WTC11 (cell line): Measurements from ENCODE around the gene ZNF503.

Source experiments
- JUN ChIP-seq: sonication (generic); formaldehyde crosslinking; IDR thresholded peaks from 2 replicates; pipeline ENCODE4 v1.8.0; 2023; ENCODE audit warnings: mild to moderate bottlenecking, missing genetic modification reagents
- TF ChIP-seq, protein P1 (sequence below): sonication (generic); formaldehyde crosslinking; IDR thresholded peaks from 2 replicates; pipeline ENCODE4 v1.8.0; 2023; ENCODE audit warnings: missing genetic modification reagents
- TF ChIP-seq, protein P2 (sequence below): sonication (generic); formaldehyde crosslinking; IDR thresholded peaks from 2 replicates; pipeline ENCODE4 v1.8.1; 2023; ENCODE audit warnings: mild to moderate bottlenecking, missing genetic modification reagents, borderline replicate concordance

DNA sequence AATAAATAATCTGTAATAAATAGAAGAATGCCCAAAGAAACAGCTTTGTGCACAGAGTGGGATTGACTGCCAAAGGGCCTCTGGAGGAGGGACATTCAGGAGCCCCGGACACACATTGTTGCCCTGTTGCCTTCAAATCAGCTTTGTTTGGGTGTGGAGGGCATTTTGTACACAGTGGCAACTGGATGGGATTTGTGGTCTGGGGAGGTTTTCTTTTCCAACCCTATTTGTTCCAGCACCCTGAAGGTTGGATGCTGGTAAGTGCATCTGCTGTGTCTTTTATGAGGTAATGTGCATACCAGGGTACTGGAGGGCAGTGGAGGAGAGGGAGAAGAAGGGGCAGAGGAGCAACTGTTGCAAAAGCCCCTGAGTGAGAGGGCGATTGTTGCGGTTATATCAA is 36.1 kb upstream of the ZNF503 start:
- TF ChIP-seq JUN (CRISPR knock-in tag) = no peak
- TF ChIP-seq, protein P1, sequence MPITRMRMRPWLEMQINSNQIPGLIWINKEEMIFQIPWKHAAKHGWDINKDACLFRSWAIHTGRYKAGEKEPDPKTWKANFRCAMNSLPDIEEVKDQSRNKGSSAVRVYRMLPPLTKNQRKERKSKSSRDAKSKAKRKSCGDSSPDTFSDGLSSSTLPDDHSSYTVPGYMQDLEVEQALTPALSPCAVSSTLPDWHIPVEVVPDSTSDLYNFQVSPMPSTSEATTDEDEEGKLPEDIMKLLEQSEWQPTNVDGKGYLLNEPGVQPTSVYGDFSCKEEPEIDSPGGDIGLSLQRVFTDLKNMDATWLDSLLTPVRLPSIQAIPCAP (CRISPR knock-in tag) = no peak
- TF ChIP-seq, protein P2, sequence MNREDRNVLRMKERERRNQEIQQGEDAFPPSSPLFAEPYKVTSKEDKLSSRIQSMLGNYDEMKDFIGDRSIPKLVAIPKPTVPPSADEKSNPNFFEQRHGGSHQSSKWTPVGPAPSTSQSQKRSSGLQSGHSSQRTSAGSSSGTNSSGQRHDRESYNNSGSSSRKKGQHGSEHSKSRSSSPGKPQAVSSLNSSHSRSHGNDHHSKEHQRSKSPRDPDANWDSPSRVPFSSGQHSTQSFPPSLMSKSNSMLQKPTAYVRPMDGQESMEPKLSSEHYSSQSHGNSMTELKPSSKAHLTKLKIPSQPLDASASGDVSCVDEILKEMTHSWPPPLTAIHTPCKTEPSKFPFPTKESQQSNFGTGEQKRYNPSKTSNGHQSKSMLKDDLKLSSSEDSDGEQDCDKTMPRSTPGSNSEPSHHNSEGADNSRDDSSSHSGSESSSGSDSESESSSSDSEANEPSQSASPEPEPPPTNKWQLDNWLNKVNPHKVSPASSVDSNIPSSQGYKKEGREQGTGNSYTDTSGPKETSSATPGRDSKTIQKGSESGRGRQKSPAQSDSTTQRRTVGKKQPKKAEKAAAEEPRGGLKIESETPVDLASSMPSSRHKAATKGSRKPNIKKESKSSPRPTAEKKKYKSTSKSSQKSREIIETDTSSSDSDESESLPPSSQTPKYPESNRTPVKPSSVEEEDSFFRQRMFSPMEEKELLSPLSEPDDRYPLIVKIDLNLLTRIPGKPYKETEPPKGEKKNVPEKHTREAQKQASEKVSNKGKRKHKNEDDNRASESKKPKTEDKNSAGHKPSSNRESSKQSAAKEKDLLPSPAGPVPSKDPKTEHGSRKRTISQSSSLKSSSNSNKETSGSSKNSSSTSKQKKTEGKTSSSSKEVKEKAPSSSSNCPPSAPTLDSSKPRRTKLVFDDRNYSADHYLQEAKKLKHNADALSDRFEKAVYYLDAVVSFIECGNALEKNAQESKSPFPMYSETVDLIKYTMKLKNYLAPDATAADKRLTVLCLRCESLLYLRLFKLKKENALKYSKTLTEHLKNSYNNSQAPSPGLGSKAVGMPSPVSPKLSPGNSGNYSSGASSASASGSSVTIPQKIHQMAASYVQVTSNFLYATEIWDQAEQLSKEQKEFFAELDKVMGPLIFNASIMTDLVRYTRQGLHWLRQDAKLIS (CRISPR knock-in tag) = no peak
